Liver (tissue), 9 donors: ENCODE measurements around the gene B3GNT3. TPM values are rescaled to one million over a fixed set of nuclear protein-coding genes. Genes with fewer than 3 reads are reported as not detected.

Source experiments
- DNase-seq: peaks from one replicate; pipeline ENCODE4 v3.0.0-alpha.2; 2017; ENCODE audit warnings: low spot score
- H3K27ac ChIP-seq, 2 donors: one replicate each; pipeline ENCODE4 v1.7.0; 2013; ENCODE audit warnings: inconsistent platforms in 2 of 2, low read length in 2 of 2, control low read depth in 1 of 2, low read depth in 1 of 2, mild to moderate bottlenecking in 1 of 2
- H3K27me3 ChIP-seq, 4 donors: one replicate each; pipeline versions ENCODE4 v1.6.1 to v1.7.0; 2013; ENCODE audit warnings: low read length in 3 of 4, inconsistent platforms in 1 of 4, mild to moderate bottlenecking in 1 of 4, moderate library complexity in 1 of 4; ENCODE audit not compliant: control insufficient read depth in 4 of 4, insufficient read depth in 4 of 4
- H3K36me3 ChIP-seq, 4 donors: one replicate each; pipeline versions ENCODE4 v1.6.1 to v1.7.0; 2013; ENCODE audit warnings: low read length in 3 of 4, mild to moderate bottlenecking in 3 of 4, low read depth in 1 of 4, moderate library complexity in 1 of 4; ENCODE audit not compliant: control insufficient read depth in 4 of 4, insufficient read depth in 3 of 4
- H3K4me1 ChIP-seq, 4 donors: one replicate each; pipeline versions ENCODE4 v1.6.1 to v1.7.0; 2013; ENCODE audit warnings: low read length in 3 of 4, mild to moderate bottlenecking in 3 of 4, moderate library complexity in 1 of 4; ENCODE audit not compliant: control insufficient read depth in 4 of 4, insufficient read depth in 4 of 4
- H3K4me3 ChIP-seq, 3 donors: one replicate each; pipeline versions ENCODE4 v1.6.1 to v1.7.0; 2013; ENCODE audit warnings: low read length in 3 of 3, control low read depth in 1 of 3, low read depth in 1 of 3, mild to moderate bottlenecking in 1 of 3
- H3K9ac ChIP-seq, 2 donors: one replicate each; pipeline ENCODE4 v1.7.0; 2013; ENCODE audit warnings: low read length in 2 of 2, mild to moderate bottlenecking in 2 of 2, moderate library complexity in 2 of 2, control low read depth in 1 of 2, low read depth in 1 of 2
- H3K9me3 ChIP-seq, 4 donors: one replicate each; pipeline versions ENCODE4 v1.6.1 to v1.7.0; 2013; ENCODE audit warnings: low read length in 3 of 4; ENCODE audit not compliant: control insufficient read depth in 4 of 4
- ATF3 ChIP-seq: IDR thresholded peaks from 2 replicates; pipeline ENCODE4 v1.6.1; 2016; ENCODE audit warnings: antibody characterized with exemption
- EGR1 ChIP-seq, 2 donors: IDR thresholded peaks; 2 replicates each; pipeline ENCODE4 v1.6.1; 2016 to 2018; ENCODE audit warnings: antibody characterized with exemption in 2 of 2, low read depth in 2 of 2
- FOXA1 ChIP-seq: IDR thresholded peaks from 2 replicates; pipeline ENCODE4 v1.6.1; 2016; ENCODE audit warnings: antibody characterized with exemption
- FOXA2 ChIP-seq: IDR thresholded peaks from 2 replicates; pipeline ENCODE4 v1.6.1; 2016; ENCODE audit warnings: antibody characterized with exemption
- GABPA ChIP-seq, 2 donors: IDR thresholded peaks in 1 of 2; conservative IDR thresholded peaks in 1 of 2; 2 replicates each; pipeline ENCODE4 v1.6.1; 2016; ENCODE audit warnings: antibody characterized with exemption in 2 of 2, mild to moderate bottlenecking in 1 of 2, moderate library complexity in 1 of 2
- HNF4A ChIP-seq, 2 donors: conservative IDR thresholded peaks; 2 replicates each; pipeline ENCODE4 v1.6.1; 2016; ENCODE audit warnings: antibody characterized with exemption in 2 of 2, mild to moderate bottlenecking in 2 of 2
- HNF4G ChIP-seq: IDR thresholded peaks from 2 replicates; pipeline ENCODE4 v1.6.1; 2016; ENCODE audit warnings: antibody characterized with exemption
- JUND ChIP-seq, 2 donors: IDR thresholded peaks; 2 replicates each; pipeline ENCODE4 v1.6.1; 2016; ENCODE audit warnings: antibody characterized with exemption in 2 of 2
- MAX ChIP-seq: IDR thresholded peaks from 2 replicates; pipeline ENCODE4 v1.6.1; 2016; ENCODE audit warnings: antibody characterized with exemption
- NR2F2 ChIP-seq: IDR thresholded peaks from 2 replicates; pipeline ENCODE4 v1.6.1; 2016; ENCODE audit warnings: antibody characterized with exemption
- RAD21 ChIP-seq, 2 donors: IDR thresholded peaks; 2 replicates each; pipeline ENCODE4 v1.6.1; 2016; ENCODE audit warnings: antibody characterized with exemption in 2 of 2, mild to moderate bottlenecking in 2 of 2
- RXRA ChIP-seq, 2 donors: IDR thresholded peaks; 2 replicates each; pipeline ENCODE4 v1.6.1; 2017 to 2018; ENCODE audit warnings: antibody characterized with exemption in 2 of 2, mild to moderate bottlenecking in 1 of 2
- SP1 ChIP-seq: IDR thresholded peaks from 2 replicates; pipeline ENCODE4 v1.6.1; 2018; ENCODE audit warnings: antibody characterized with exemption, mild to moderate bottlenecking
- TAF1 ChIP-seq: conservative IDR thresholded peaks from 2 replicates; pipeline ENCODE4 v1.6.1; 2016; ENCODE audit warnings: antibody characterized with exemption, mild to moderate bottlenecking
- YY1 ChIP-seq: IDR thresholded peaks from 2 replicates; pipeline ENCODE4 v1.6.1; 2016; ENCODE audit warnings: antibody characterized with exemption, mild to moderate bottlenecking
- ZBTB33 ChIP-seq: IDR thresholded peaks from 2 replicates; pipeline ENCODE4 v1.6.1; 2016; ENCODE audit warnings: antibody characterized with exemption
- WGBS: extraction: QIAGEN DNeasy Blood & Tissue Kit; methylation state at CpG from one replicate; pipeline ENCODE4 v1.1.7; 2013; 5-methylcytosine and 5-hydroxymethylcytosine counted together
- polyA plus RNA-seq, 2 donors: library from polyadenylated mRNA; stranded (reverse) in 1 of 2; unstranded in 1 of 2; fragments of 200-250 nt in 1 of 2; fragments of >200 nt in 1 of 2; fragmentation: Nextera tagmentation in 1 of 2; extraction: Ambion mirVana in 1 of 2; gene quantifications; one replicate each; pipeline versions ENCODE4 v1.2.1 to v1.2.3, GENCODE V29; 2013 to 2015
- total RNA-seq, 2 donors: library from RNA; depleted of rRNA; stranded (reverse); fragments of >200 nt; gene quantifications; one replicate each; pipeline ENCODE4 v1.2.3, GENCODE V29; 2014
- TF ChIP-seq, protein P1 (sequence below): IDR thresholded peaks from 2 replicates; pipeline ENCODE4 v1.6.1; 2016; ENCODE audit warnings: antibody characterized with exemption, mild to moderate bottlenecking
- TF ChIP-seq, protein P2 (sequence below): fragments of 150-350 bp; IDR thresholded peaks from 2 replicates; pipeline ENCODE4 v1.5.1; 2017; ENCODE audit warnings: improper control_type of control experiment, low read depth, low read length; ENCODE audit not compliant: missing input control
- donor health status: healthy.
- donor health status: healthy.
- donor health status: healthy.
- donor health status: healthy.
- donor health status: healthy.

The B3GNT3 gene
- total and polyA plus RNA-seq, 4 donors: 0.14 to 2.1 (median 1.1) TPM

DNA sequence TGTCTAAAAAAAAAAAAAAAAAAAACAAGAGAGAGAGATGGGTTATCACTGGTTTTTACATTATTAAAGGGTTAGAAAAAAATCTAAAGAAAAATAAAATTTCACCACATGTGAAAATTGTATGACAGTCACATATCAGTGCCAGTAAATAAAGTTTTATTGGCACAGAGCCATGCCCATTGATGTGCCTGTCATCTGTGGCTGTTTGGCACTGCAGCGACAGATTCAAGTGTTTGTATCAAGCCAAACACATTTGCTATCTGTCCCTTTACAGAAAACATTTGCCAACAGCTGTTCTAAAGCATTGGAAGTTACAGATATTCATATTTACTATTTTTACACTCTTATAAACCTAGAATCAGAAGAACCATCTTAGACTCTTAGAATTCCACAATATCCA is 27.4 kb upstream of the B3GNT3 start:
- Histone ChIP-seq H3K27ac (no peak overlapping the region), H3K4me1 (peaks cover 2 to 8% (median 5%) of the 10 kb centered on the region in 4 donors), H3K9me3 (no peaks in the 10 kb centered on the region), H3K27me3 (peaks cover 0 to 2% (median 0%) of the 10 kb centered on the region in 4 donors), H3K4me3 (no peak overlapping the region), H3K9ac (no peak overlapping the region), H3K36me3 (no peaks in the 10 kb centered on the region)
- DNase-seq: no peak
- TF ChIP-seq TAF1 (no peak), HNF4G (no peak), YY1 (no peak), ATF3 (no peak), FOXA2 (no peak), JUND (IDR thresholded peaks at IDR 0.05) (no peak), MAX (no peak), HNF4A (conservative IDR thresholded peaks at IDR 0.05) (no peak), ZBTB33 (no peak), FOXA1 (no peak), RXRA (IDR thresholded peaks at IDR 0.05) (no peak), GABPA (IDR thresholded peaks at IDR 0.05 in 1 of 2, conservative IDR thresholded peaks at IDR 0.05 in 1 of 2) (no peak), NR2F2 (no peak), EGR1 (IDR thresholded peaks at IDR 0.05; ENCODE audit: low read depth in 2 of 2) (no peak), SP1 (no peak), RAD21 (IDR thresholded peaks at IDR 0.05) (no peak)
- TF ChIP-seq, protein P1, sequence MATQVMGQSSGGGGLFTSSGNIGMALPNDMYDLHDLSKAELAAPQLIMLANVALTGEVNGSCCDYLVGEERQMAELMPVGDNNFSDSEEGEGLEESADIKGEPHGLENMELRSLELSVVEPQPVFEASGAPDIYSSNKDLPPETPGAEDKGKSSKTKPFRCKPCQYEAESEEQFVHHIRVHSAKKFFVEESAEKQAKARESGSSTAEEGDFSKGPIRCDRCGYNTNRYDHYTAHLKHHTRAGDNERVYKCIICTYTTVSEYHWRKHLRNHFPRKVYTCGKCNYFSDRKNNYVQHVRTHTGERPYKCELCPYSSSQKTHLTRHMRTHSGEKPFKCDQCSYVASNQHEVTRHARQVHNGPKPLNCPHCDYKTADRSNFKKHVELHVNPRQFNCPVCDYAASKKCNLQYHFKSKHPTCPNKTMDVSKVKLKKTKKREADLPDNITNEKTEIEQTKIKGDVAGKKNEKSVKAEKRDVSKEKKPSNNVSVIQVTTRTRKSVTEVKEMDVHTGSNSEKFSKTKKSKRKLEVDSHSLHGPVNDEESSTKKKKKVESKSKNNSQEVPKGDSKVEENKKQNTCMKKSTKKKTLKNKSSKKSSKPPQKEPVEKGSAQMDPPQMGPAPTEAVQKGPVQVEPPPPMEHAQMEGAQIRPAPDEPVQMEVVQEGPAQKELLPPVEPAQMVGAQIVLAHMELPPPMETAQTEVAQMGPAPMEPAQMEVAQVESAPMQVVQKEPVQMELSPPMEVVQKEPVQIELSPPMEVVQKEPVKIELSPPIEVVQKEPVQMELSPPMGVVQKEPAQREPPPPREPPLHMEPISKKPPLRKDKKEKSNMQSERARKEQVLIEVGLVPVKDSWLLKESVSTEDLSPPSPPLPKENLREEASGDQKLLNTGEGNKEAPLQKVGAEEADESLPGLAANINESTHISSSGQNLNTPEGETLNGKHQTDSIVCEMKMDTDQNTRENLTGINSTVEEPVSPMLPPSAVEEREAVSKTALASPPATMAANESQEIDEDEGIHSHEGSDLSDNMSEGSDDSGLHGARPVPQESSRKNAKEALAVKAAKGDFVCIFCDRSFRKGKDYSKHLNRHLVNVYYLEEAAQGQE: no peak
- TF ChIP-seq, protein P2, sequence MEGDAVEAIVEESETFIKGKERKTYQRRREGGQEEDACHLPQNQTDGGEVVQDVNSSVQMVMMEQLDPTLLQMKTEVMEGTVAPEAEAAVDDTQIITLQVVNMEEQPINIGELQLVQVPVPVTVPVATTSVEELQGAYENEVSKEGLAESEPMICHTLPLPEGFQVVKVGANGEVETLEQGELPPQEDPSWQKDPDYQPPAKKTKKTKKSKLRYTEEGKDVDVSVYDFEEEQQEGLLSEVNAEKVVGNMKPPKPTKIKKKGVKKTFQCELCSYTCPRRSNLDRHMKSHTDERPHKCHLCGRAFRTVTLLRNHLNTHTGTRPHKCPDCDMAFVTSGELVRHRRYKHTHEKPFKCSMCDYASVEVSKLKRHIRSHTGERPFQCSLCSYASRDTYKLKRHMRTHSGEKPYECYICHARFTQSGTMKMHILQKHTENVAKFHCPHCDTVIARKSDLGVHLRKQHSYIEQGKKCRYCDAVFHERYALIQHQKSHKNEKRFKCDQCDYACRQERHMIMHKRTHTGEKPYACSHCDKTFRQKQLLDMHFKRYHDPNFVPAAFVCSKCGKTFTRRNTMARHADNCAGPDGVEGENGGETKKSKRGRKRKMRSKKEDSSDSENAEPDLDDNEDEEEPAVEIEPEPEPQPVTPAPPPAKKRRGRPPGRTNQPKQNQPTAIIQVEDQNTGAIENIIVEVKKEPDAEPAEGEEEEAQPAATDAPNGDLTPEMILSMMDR: no peak
- 55% methylated on average over 1 of the region's 1 CpG for WGBS
